Measurements from ENCODE around the gene CTTNBP2NL.
"Not testable (repeated sequence)": the region's sequence is repeated elsewhere in the genome, so short reads cannot be mapped to it uniquely, and the experiment has no call there.

The CTTNBP2NL gene

DNA sequence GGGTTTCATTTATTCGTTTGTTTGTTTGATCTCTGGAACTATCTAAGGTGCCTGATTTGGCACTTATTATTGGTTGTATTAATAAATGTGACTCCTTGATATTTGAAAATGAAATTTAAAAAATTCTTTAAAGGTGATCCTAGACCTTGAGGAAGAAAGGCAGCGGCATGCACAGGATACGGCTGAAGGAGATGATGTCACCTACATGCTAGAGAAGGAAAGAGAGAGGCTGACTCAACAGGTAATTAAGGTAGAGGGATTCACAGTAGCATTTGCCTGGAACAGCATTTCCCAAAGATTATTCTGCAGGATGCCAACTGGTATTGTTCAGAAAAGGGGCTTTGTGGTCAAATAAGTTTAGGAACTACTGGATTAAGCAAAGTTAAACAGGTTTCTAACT lies 58.3 kb downstream of the CTTNBP2NL start:
- no peak for DNase-seq
- TF ChIP-seq GATA1 (IDR thresholded peaks at IDR 0.05; ENCODE audit: low read depth, low read length) (no peak), POLR2A (IDR thresholded peaks at IDR 0.05; ENCODE audit: low read length) (no peak)

GRCh38 chr1:112457241-112457640 lies 61.2 kb downstream of the CTTNBP2NL start:
- TF ChIP-seq GATA1 (IDR thresholded peaks at IDR 0.05; ENCODE audit: low read depth, low read length) (no peak), POLR2A (IDR thresholded peaks at IDR 0.05; ENCODE audit: low read length) (no peak)
- DNase-seq: no peak

DNA sequence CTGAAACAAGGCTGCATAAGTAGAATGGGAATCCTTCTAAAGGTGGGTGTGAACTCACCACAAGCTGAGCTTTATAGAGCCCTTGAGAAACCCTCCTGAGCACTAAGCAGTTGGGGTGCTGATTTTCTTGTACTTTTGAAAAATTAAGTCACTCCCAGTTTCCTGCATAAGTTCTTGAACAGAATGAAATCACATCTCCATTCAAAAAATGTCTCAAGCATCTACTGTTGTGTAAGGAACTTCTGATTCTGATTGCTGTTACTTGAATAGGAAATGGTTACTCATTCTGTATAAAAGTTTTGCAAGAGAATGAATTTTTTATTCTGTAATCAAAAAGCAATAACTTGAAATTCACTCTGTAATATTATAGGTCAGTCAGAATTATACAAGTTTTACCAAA lies 61.9 kb downstream of the CTTNBP2NL start:
- DNase-seq: no peak
- no peak for TF ChIP-seq GATA1 (IDR thresholded peaks at IDR 0.05; ENCODE audit: low read depth, low read length)
- TF ChIP-seq POLR2A (IDR thresholded peaks at IDR 0.05; ENCODE audit: low read length): no peak

DNA sequence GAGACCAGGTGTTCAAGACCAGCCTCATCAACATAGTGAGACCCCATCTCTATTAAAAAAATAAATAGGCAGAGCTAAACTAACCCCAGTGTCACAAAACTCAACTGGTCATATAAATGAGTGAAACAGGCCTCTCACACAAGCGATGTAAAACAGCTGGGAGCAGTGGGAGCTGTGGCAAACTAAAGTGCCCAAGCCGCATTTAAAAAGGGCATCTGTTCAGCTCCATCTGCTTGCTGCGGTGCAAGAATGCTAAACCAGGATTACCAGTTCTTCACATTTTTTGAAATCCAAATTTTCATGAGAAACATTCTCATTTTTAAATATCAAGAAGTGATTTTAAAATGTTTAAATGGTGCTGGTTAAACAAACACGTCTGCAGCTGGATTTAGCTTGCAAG lies 62.7 kb downstream of the CTTNBP2NL start:
- no peak for TF ChIP-seq GATA1 (IDR thresholded peaks at IDR 0.05; ENCODE audit: low read depth, low read length)
- no peak for TF ChIP-seq POLR2A (IDR thresholded peaks at IDR 0.05; ENCODE audit: low read length)
- DNase-seq: no peak

DNA sequence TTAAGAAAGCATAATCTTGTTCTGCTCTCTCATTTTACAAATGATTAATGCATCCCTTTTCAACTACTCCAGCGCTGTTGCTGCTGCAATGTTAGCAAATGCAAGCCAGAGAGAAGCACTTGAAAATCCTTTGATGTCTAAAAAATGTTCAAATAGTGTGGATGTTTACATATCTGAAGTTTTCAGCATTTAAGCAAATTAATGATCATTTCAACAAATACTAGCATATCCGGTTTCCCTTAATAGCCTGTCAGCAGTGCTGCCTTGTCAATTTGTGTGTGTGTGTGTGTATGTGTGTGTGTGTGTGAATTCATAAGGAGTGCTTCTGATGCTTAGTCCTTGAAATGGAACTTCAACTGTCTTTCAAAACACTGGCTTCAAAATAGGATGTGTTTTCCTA lies 64.6 kb downstream of the CTTNBP2NL start:
- DNase-seq: no peak
- TF ChIP-seq POLR2A (IDR thresholded peaks at IDR 0.05; ENCODE audit: low read length) (no peak), GATA1 (IDR thresholded peaks at IDR 0.05; ENCODE audit: low read depth, low read length) (no peak)

DNA sequence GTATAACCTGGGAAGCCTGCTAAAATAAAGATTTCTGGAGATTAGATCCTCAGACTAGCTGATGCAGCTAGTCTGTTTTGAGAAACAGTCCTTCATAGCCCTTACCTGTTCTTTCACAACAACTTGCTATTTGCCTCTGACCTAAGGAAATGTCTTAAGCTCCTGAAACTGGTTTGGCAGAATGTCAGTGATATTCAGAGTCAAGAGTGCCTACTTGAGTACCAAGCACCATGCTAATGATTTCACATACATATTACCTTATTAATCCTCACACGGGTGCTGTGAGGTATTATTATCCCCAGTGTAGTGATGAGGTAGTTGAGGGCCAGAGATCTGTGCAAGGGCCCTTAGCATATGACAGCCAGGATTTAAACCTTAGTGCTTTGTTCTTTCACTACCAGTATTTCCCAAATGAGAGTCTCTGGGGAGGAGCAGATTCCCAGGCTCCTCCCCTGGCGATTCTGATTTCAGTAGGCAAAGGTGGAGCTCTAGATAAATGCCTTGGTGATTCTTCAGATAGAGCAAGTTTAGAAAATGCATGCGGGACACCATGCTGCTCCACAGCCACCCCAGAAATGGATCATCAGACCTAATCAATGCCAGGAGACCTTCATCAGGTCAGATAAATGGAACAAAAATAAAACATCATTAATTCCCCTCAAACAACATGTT lies 65.3 kb downstream of the CTTNBP2NL start:
- TF ChIP-seq GATA1 (IDR thresholded peaks at IDR 0.05; ENCODE audit: low read depth, low read length) (no peak), POLR2A (IDR thresholded peaks at IDR 0.05; ENCODE audit: low read length) (no peak)

DNA sequence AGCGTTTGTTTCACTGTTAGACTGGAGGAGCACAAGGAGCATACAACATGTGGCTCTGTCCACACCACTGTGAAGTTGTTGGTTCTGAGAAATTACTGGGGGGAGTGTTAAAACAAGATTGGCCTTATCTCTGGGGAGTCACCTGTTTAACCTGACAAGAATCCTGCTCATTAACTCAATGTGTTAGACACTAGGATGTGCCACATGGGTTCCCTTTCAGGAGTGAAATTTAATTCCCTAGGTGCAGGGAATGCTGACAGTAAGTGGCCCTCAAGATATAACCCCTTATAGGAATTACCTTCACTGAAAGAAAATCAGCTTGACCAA lies 66.9 kb downstream of the CTTNBP2NL start:
- TF ChIP-seq GATA1 (IDR thresholded peaks at IDR 0.05; ENCODE audit: low read depth, low read length) (no peak), POLR2A (IDR thresholded peaks at IDR 0.05; ENCODE audit: low read length) (no peak)
- DNase-seq: peak; percentile 10 to 40

More for the DNA sequence above, 65.3 kb downstream of the CTTNBP2NL start:
- no peak for DNase-seq

- DNase-seq: no peak
- no peak for TF ChIP-seq POLR2A (IDR thresholded peaks at IDR 0.05; ENCODE audit: low read length)
- TF ChIP-seq GATA1 (IDR thresholded peaks at IDR 0.05; ENCODE audit: low read depth, low read length): no peak
Measured at GRCh38 chr1:112464501-112464900, 68.5 kb downstream of the CTTNBP2NL start.

GRCh38 chr1:112465122-112465521 lies 69.1 kb downstream of the CTTNBP2NL start:
- DNase-seq: no peak
- TF ChIP-seq POLR2A (IDR thresholded peaks at IDR 0.05; ENCODE audit: low read length): no peak

GRCh38 chr1:112466078-112466660 lies 70.2 kb downstream of the CTTNBP2NL start:
- peak; percentile 90 to 93 for DNase-seq
- TF ChIP-seq GATA1 (IDR thresholded peaks at IDR 0.05; ENCODE audit: low read depth, low read length) (no peak), POLR2A (IDR thresholded peaks at IDR 0.05; ENCODE audit: low read length) (no peak)

DNA sequence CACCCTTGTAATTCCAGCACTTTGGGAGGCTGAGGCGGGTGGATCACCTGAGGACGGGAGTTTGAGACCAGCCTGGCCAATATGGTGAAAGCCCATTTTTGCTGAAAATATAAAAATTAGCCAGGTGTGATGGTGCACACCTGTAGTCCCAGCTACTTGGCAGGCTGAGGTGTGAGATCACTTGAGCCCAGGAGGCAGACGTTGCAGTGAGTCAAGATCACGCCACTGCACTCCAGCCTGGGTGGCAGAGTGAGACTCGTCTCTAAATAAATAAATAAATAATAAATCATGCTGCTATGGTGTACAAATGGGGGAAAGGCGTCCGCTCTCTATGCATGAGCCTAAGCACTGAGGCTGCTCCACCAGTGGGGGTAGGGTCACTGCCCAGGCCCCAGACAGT lies 74.3 kb downstream of the CTTNBP2NL start:
- DNase-seq: not testable (repeated sequence)

DNA sequence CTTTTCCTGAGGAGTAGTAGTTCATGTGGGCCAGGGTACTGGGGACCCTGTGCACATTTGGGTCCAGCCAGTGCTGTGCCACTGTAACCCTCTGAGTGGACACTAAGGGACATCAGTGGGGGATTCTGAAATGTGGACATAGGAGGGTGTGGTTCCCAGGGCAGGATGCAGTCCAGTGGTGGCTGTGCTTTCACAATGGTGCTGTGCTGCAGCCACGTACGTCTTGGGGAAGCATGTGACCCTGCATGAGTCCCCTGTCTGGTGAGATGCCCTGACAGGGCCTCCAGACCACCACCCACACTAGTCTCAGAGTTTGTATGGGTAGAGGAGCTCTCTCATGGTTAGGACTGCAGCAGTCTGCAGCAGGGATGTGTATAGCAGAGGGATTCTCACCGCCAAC lies 75.0 kb downstream of the CTTNBP2NL start:
- no peak for TF ChIP-seq GATA1 (IDR thresholded peaks at IDR 0.05; ENCODE audit: low read depth, low read length)
- DNase-seq: no peak

DNA sequence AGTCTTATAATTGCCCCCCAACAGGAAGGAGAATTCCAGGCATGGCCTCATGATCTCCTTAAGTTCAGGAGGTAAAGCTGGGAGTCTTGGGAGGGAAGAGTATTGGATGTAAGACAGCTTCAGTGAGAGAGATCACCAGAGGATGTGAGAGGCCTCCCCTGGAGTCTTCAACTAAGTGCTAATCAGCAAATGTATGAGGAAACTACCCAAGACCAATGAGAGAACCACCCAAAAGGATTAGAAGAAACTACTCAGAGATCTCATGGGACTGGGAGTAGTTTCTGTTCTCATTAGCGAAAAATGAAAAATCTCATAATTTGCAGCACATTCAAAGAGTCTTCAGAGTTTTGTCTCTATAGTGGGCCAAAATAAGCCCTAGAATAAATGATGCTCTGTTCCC lies 76.1 kb downstream of the CTTNBP2NL start:
- no peak for TF ChIP-seq POLR2A (IDR thresholded peaks at IDR 0.05; ENCODE audit: low read length)
- no peak for TF ChIP-seq GATA1 (IDR thresholded peaks at IDR 0.05; ENCODE audit: low read depth, low read length)
- DNase-seq: no peak

GRCh38 chr1:112477550-112477949 lies 81.5 kb downstream of the CTTNBP2NL start:
- DNase-seq: no peak
- TF ChIP-seq GATA1 (IDR thresholded peaks at IDR 0.05; ENCODE audit: low read depth, low read length): no peak
- no peak for TF ChIP-seq POLR2A (IDR thresholded peaks at IDR 0.05; ENCODE audit: low read length)

- no peak for DNase-seq
- TF ChIP-seq POLR2A (IDR thresholded peaks at IDR 0.05; ENCODE audit: low read length): no peak
- TF ChIP-seq GATA1 (IDR thresholded peaks at IDR 0.05; ENCODE audit: low read depth, low read length): no peak
Measured at GRCh38 chr1:112478314-112478713, 82.3 kb downstream of the CTTNBP2NL start.

DNA sequence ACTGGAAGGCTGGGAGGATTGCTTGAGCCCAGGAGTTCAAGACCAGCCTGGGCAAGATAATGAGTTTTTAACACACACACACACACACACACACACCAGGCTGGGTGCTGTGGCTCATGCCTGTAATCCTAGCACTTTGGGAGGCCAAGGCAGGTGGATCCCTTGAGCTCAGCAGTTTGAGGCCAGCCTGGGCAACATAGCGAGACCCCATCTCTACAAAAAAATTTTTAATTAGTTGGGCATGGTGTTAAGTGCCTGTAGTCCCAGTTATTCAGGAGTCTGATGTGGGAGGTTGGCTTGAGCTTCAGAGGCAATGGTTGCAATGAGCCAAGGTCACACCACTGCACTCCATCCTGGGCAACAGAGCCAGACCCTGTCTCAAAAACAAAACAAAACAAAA lies 90.0 kb downstream of the CTTNBP2NL start:
- DNase-seq: not testable (repeated sequence)

DNA sequence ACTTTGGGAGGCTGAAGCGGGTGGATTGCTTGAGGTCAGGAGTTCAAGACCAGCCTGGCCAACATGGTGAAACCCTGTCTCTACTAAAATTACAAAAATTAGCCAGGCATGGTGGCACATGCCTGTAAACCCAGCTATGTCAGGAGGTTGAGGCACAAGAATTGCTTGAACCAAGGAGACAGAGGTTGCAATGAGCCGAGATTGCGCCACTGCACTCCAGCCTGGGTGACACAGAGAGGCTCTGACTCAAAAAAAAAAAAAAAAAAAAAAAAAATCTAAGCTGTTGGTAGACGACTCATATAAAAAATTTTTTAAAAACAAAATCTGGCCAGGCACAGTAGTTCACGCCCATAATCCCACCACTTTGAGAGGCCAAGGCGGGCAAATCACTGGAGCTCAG lies 91.7 kb downstream of the CTTNBP2NL start:
- DNase-seq: not testable (repeated sequence)

All from erythroblast (primary cell).